GM10248 (cell line): ENCODE data around the gene LARP4.
"Not testable (repeated sequence)": the region's sequence is repeated elsewhere in the genome, so short reads cannot be mapped to it uniquely, and the experiment has no call there.

Experiments used
- CTCF ChIA-PET: fragments of 300-600 bp; sonication (Branson Sonifier 250); formaldehyde crosslinking; extraction: SDS; loops from one replicate; lab custom pipeline; 2021; ENCODE audit warnings: antibody characterized with exemption; lab: Yijun Ruan, JAX
- POLR2A ChIA-PET: fragments of 350-650 bp; sonication (Branson Sonifier 250); formaldehyde crosslinking; extraction: SDS; loops from one replicate; lab custom pipeline; 2020; ENCODE audit warnings: antibody characterized with exemption; lab: Yijun Ruan, JAX
- DNase-seq: peaks from one replicate; pipeline ENCODE4 v3.0.0; 2012; ENCODE audit errors: extremely low spot score
- CTCF ChIP-seq: IDR thresholded peaks from 2 replicates; pipeline ENCODE4 v1.5.1; 2012; ENCODE audit warnings: mild to moderate bottlenecking, low read depth; ENCODE audit errors: extremely low read depth, missing control alignments, control extremely low read depth

The LARP4 gene

GRCh38 chr12:50362671-50363070, 38.0 kb upstream of the LARP4 start:
- no peak for TF ChIP-seq CTCF

GRCh38 chr12:50363141-50363540, 37.5 kb upstream of the LARP4 start:
- TF ChIP-seq CTCF, result no peak
- ChIA-PET POLR2A (no interaction called here), CTCF (interaction anchor here (1.3 to 1.8 kb wide), 2 partner anchors 34 to 152 kb away, joined by 4 read pairs; partner anchors contain the start of gene FAM186A)
- no peak for DNase-seq

More at GRCh38 chr12:50362671-50363070, 38.0 kb upstream of the LARP4 start:
- ChIA-PET POLR2A (no interaction called here), CTCF (interaction anchor here (1.3 to 1.8 kb wide), 2 partner anchors 34 to 151 kb away, joined by 4 read pairs; partner anchors contain the start of gene FAM186A)
- no peak for DNase-seq

- CTCF ChIA-PET, result no interaction called here
- TF ChIP-seq CTCF, result no peak
- POLR2A ChIA-PET, result no interaction called here
- DNase-seq, result no peak
Observed at GRCh38 chr12:50365709-50366406, 34.8 kb upstream of the LARP4 start.

- POLR2A ChIA-PET, result interaction anchor here (0.7 kb wide), 1 partner anchor 810 kb away, joined by 5 read pairs; no protein-coding TSS in a partner anchor
- CTCF ChIA-PET, DNase-seq: not testable (repeated sequence)
Observed at GRCh38 chr12:50370672-50371071, 30.0 kb upstream of the LARP4 start.

- CTCF ChIA-PET, result interaction anchor here (0.7 to 2.5 kb wide), 4 partner anchors 15 to 998 kb away, joined by 3 to 6 read pairs (median 4); no protein-coding TSS in a partner anchor
- POLR2A ChIA-PET, result no interaction called here
- no peak for DNase-seq
- TF ChIP-seq CTCF, result no peak
Observed at GRCh38 chr12:50375802-50376201, 24.9 kb upstream of the LARP4 start.

GRCh38 chr12:50380761-50381325, 19.8 kb upstream of the LARP4 start:
- no peak for TF ChIP-seq CTCF
- ChIA-PET POLR2A (interaction anchor here (0.6 kb wide), 2 partner anchors 15 to 171 kb away, joined by 3 to 5 read pairs; no protein-coding TSS in a partner anchor), CTCF (interaction anchor here (1.0 to 1.2 kb wide), 2 partner anchors 8 to 414 kb away, joined by 3 to 4 read pairs; no protein-coding TSS in a partner anchor)
- no peak for DNase-seq

- CTCF ChIA-PET, result interaction anchor here (1.9 kb wide), 1 partner anchor 255 kb away, joined by 4 read pairs; no protein-coding TSS in a partner anchor
- POLR2A ChIA-PET, result no interaction called here
- no peak for DNase-seq
- TF ChIP-seq CTCF, result no peak
Observed at GRCh38 chr12:50387487-50387886, 13.2 kb upstream of the LARP4 start.
